Ovary (tissue), 1 donor: Measurements from ENCODE around the gene IL23R.

Experiments
- EP300 ChIP-seq: sonication (generic); formaldehyde crosslinking; IDR thresholded peaks from one replicate; pipeline ENCODE4 v1.6.1; 2017; ENCODE audit warnings: antibody characterized with exemption
- POLR2A ChIP-seq: fragments of 450-650 bp; IDR thresholded peaks from one replicate; pipeline ENCODE4 v1.6.1; 2017; ENCODE audit warnings: antibody characterized with exemption, mild to moderate bottlenecking, moderate library complexity

GRCh38 chr1:67193704-67194103 lies 27.4 kb downstream of the IL23R start:
- no peak for TF ChIP-seq POLR2A
- TF ChIP-seq EP300, result no peak
